Measurements from ENCODE around the gene WDR46. TPM values are rescaled to one million over a fixed set of nuclear protein-coding genes. Genes with fewer than 3 reads are reported as not detected.

Gene WDR46
- total RNA-seq, 1 donor from 2014 or later: 63.7 TPM

DNA sequence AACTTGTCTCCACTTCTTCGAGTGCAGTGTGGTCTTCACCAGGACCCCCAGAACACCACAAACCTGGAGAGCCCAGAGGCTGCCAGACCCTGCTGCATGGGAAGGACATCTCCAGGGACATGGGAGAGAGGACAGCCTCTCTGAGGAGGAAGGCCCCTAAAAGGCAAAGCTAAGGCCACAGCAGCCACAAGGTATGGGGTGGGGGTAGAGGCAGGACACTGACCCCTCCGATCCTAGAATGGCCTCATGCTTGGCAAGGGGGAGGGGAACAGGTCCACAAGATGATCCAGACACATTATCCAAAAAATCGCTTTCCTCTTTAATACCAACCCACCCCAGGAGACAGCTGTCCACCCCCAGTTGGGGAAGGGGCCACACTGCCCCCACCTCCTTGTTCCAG lies 10.2 kb downstream of the WDR46 start:
- peaks cover 67% of the 10 kb centered on the region for H4K20me1 ChIP-seq (ENCODE audit: insufficient read depth, low read length)
- peaks cover 37% of the 10 kb centered on the region for H3K4me1 ChIP-seq (ENCODE audit: insufficient read depth, low read length)
- Mint-ChIP-seq H3K27me3 (ENCODE audit: low read depth, unreplicated experiment) (no peaks in the 10 kb centered on the region), H3K36me3 (ENCODE audit: low read depth, unreplicated experiment) (peaks cover 21% of the 10 kb centered on the region), H3K27ac (ENCODE audit: unreplicated experiment) (no peak overlapping the region), H3K4me1 (ENCODE audit: low read depth, unreplicated experiment) (peaks cover 24% of the 10 kb centered on the region), H3K9me3 (ENCODE audit: unreplicated experiment) (no peaks in the 10 kb centered on the region), H3K4me3 (ENCODE audit: unreplicated experiment) (no peak overlapping the region)
- peaks cover 35% of the 10 kb centered on the region for H3K36me3 ChIP-seq (ENCODE audit: insufficient read depth, low read length)
- no peak overlapping the region for H2AFZ ChIP-seq (ENCODE audit: low read depth, low read length)
- no peaks in the 10 kb centered on the region for H3K9me3 ChIP-seq (ENCODE audit: insufficient read depth, low read depth, low read length)
- H3K79me2 ChIP-seq (ENCODE audit: insufficient read depth, low read length): peaks cover 23% of the 10 kb centered on the region
- no peak for TF ChIP-seq EZH2 (IDR thresholded peaks at IDR 0.05; ENCODE audit: insufficient read depth, low read length)
- TF ChIP-seq, protein P1, sequence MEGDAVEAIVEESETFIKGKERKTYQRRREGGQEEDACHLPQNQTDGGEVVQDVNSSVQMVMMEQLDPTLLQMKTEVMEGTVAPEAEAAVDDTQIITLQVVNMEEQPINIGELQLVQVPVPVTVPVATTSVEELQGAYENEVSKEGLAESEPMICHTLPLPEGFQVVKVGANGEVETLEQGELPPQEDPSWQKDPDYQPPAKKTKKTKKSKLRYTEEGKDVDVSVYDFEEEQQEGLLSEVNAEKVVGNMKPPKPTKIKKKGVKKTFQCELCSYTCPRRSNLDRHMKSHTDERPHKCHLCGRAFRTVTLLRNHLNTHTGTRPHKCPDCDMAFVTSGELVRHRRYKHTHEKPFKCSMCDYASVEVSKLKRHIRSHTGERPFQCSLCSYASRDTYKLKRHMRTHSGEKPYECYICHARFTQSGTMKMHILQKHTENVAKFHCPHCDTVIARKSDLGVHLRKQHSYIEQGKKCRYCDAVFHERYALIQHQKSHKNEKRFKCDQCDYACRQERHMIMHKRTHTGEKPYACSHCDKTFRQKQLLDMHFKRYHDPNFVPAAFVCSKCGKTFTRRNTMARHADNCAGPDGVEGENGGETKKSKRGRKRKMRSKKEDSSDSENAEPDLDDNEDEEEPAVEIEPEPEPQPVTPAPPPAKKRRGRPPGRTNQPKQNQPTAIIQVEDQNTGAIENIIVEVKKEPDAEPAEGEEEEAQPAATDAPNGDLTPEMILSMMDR (IDR thresholded peaks at IDR 0.05; ENCODE audit: insufficient read depth, low read depth, low read length): no peak
- H3K27me3 ChIP-seq (ENCODE audit: insufficient read depth, low read length): no peaks in the 10 kb centered on the region
- FAIRE-seq (no peak), DNase-seq (ENCODE audit: low read depth) (no peak)
- no peak overlapping the region for H3K4me2 ChIP-seq (ENCODE audit: low read length)
- no peak overlapping the region for H3K27ac ChIP-seq (ENCODE audit: low read depth, low read length)
- H3K4me3 ChIP-seq (ENCODE audit: insufficient read depth, low read depth, low read length): no peak overlapping the region
- H3K9ac ChIP-seq (ENCODE audit: low read length): no peak overlapping the region

DNA sequence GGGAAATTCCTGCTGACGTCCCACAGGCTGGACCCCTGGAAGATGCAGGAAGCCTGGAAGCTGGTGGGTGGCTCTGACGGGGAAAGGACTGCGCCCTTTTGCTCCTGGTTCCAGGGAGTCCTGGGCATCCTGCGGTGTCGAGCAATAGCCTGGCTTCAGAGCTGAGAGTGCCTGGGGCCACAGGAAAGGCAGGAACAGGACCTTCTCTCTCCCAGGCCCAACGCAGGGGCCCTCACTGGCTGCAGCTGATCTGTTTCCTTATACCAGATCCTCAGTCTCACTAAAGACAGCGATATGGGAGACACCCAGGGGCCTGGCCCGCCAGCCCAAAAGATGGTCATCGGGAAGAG lies 10.7 kb downstream of the WDR46 start:
- H3K27ac Mint-ChIP-seq (ENCODE audit: unreplicated experiment): no peak overlapping the region
- Histone ChIP-seq H3K4me1 (ENCODE audit: insufficient read depth, low read length) (peaks cover 41% of the 10 kb centered on the region), H3K79me2 (ENCODE audit: insufficient read depth, low read length) (peaks cover 27% of the 10 kb centered on the region), H3K9me3 (ENCODE audit: insufficient read depth, low read depth, low read length) (no peaks in the 10 kb centered on the region), H3K4me3 (ENCODE audit: insufficient read depth, low read depth, low read length) (no peak overlapping the region), H3K9ac (ENCODE audit: low read length) (no peak overlapping the region), H3K27me3 (ENCODE audit: insufficient read depth, low read length) (no peaks in the 10 kb centered on the region), H3K36me3 (ENCODE audit: insufficient read depth, low read length) (peaks cover 37% of the 10 kb centered on the region), H3K4me2 (ENCODE audit: low read length) (no peak overlapping the region), H4K20me1 (ENCODE audit: insufficient read depth, low read length) (peaks cover 71% of the 10 kb centered on the region), H2AFZ (ENCODE audit: low read depth, low read length) (no peak overlapping the region), H3K27ac (ENCODE audit: low read depth, low read length) (no peak overlapping the region)
- TF ChIP-seq EZH2 (IDR thresholded peaks at IDR 0.05; ENCODE audit: insufficient read depth, low read length): no peak
- TF ChIP-seq, protein P1 (IDR thresholded peaks at IDR 0.05; ENCODE audit: insufficient read depth, low read depth, low read length): no peak
- peak overlapping the region; percentile 50 for H3K4me3 Mint-ChIP-seq (ENCODE audit: unreplicated experiment)
- H3K27me3 Mint-ChIP-seq (ENCODE audit: low read depth, unreplicated experiment): no peaks in the 10 kb centered on the region
- DNase-seq (ENCODE audit: low read depth): no peak
- H3K36me3 Mint-ChIP-seq (ENCODE audit: low read depth, unreplicated experiment): peaks cover 25% of the 10 kb centered on the region
- H3K9me3 Mint-ChIP-seq (ENCODE audit: unreplicated experiment): no peaks in the 10 kb centered on the region
- FAIRE-seq: no peak
- H3K4me1 Mint-ChIP-seq (ENCODE audit: low read depth, unreplicated experiment): peaks cover 26% of the 10 kb centered on the region

DNA sequence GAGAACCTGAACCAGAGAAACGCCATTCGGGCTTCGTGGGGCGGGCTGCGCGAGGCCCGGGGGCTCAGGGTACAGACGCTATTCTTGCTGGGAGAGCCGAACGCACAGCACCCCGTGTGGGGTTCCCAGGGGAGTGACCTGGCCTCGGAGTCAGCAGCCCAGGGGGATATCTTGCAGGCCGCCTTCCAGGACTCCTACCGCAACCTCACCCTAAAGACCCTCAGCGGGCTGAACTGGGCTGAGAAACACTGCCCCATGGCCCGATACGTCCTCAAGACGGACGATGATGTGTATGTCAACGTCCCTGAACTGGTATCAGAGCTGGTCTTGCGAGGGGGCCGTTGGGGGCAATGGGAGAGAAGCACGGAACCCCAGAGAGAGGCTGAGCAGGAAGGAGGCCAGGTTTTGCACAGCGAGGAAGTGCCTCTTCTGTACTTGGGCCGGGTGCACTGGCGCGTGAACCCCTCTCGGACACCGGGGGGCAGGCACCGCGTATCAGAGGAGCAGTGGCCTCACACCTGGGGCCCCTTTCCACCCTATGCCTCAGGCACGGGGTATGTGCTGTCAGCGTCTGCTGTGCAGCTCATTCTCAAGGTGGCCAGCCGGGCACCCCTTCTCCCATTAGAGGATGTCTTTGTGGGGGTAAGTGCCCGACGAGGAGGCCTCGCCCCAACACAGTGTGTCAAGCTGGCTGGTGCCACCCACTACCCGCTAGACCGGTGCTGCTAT lies 11.2 kb downstream of the WDR46 start:
- Histone ChIP-seq H3K9ac (ENCODE audit: low read length) (peak overlapping the region; percentile 66), H3K4me1 (ENCODE audit: insufficient read depth, low read length) (peaks cover 46% of the 10 kb centered on the region), H3K4me3 (ENCODE audit: insufficient read depth, low read depth, low read length) (peak overlapping the region; percentile 54), H3K79me2 (ENCODE audit: insufficient read depth, low read length) (peaks cover 33% of the 10 kb centered on the region), H3K27me3 (ENCODE audit: insufficient read depth, low read length) (no peaks in the 10 kb centered on the region), H3K27ac (ENCODE audit: low read depth, low read length) (no peak overlapping the region), H3K36me3 (ENCODE audit: insufficient read depth, low read length) (peaks cover 42% of the 10 kb centered on the region), H4K20me1 (ENCODE audit: insufficient read depth, low read length) (peaks cover 77% of the 10 kb centered on the region), H3K9me3 (ENCODE audit: insufficient read depth, low read depth, low read length) (no peaks in the 10 kb centered on the region), H3K4me2 (ENCODE audit: low read length) (peak overlapping the region; percentile 95), H2AFZ (ENCODE audit: low read depth, low read length) (no peak overlapping the region)
- peaks cover 26% of the 10 kb centered on the region for H3K36me3 Mint-ChIP-seq (ENCODE audit: low read depth, unreplicated experiment)
- peak overlapping the region; percentile 81 for H3K4me3 Mint-ChIP-seq (ENCODE audit: unreplicated experiment)
- H3K9me3 Mint-ChIP-seq (ENCODE audit: unreplicated experiment): no peaks in the 10 kb centered on the region
- H3K27me3 Mint-ChIP-seq (ENCODE audit: low read depth, unreplicated experiment): no peaks in the 10 kb centered on the region
- no peak for FAIRE-seq
- H3K27ac Mint-ChIP-seq (ENCODE audit: unreplicated experiment): peak overlapping the region; percentile 85
- no peak for DNase-seq (ENCODE audit: low read depth)
- peaks cover 26% of the 10 kb centered on the region for H3K4me1 Mint-ChIP-seq (ENCODE audit: low read depth, unreplicated experiment)
- TF ChIP-seq, protein P1 (IDR thresholded peaks at IDR 0.05; ENCODE audit: insufficient read depth, low read depth, low read length): no peak
- TF ChIP-seq EZH2 (IDR thresholded peaks at IDR 0.05; ENCODE audit: insufficient read depth, low read length): no peak
